Measurements from ENCODE around the gene MRAP2. TPM values are rescaled to one million over a fixed set of nuclear protein-coding genes. Genes with fewer than 3 reads are reported as not detected.

The MRAP2 gene
- polyA plus RNA-seq, 3 donors: not detected

DNA sequence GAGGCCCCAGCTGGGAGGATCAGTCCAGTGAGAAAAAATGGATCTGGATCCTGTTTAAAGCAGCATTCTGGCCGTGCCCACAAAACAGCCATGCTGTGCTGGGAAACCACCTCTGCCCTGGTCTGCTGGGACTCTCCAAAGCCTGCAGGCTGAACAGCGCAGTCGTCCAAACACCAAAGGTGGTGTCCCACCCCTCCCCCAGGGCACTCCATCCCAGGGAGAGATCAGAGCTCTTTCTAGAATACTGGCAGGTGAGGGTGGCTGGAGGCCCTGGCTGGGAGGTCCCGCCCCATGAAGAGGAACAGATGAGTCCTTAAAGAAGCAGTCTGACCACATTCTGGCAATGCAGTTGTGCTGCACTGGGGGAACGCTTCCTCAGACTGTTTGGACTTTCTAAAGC, 84.6 kb downstream of the MRAP2 start:
- Mint-ChIP-seq H3K36me3 (peaks cover 11% of the 10 kb centered on the region in 2 donors), H3K27me3 (ENCODE audit: low read depth in 3 of 3) (peaks cover 0 to 3% (median 0%) of the 10 kb centered on the region in 3 donors), H3K27ac (no peak overlapping the region), H3K4me1 (no peaks in the 10 kb centered on the region), H3K9me3 (peaks cover 11 to 26% (median 15%) of the 10 kb centered on the region in 7 donors), H3K4me3 (no peak overlapping the region)
- no peak for DNase-seq
- 87% methylated on average over 3 of the region's 5 CpGs for WGBS (ENCODE audit: insufficient coverage)
- TF ChIP-seq, protein P1, sequence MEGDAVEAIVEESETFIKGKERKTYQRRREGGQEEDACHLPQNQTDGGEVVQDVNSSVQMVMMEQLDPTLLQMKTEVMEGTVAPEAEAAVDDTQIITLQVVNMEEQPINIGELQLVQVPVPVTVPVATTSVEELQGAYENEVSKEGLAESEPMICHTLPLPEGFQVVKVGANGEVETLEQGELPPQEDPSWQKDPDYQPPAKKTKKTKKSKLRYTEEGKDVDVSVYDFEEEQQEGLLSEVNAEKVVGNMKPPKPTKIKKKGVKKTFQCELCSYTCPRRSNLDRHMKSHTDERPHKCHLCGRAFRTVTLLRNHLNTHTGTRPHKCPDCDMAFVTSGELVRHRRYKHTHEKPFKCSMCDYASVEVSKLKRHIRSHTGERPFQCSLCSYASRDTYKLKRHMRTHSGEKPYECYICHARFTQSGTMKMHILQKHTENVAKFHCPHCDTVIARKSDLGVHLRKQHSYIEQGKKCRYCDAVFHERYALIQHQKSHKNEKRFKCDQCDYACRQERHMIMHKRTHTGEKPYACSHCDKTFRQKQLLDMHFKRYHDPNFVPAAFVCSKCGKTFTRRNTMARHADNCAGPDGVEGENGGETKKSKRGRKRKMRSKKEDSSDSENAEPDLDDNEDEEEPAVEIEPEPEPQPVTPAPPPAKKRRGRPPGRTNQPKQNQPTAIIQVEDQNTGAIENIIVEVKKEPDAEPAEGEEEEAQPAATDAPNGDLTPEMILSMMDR (IDR thresholded peaks at IDR 0.05): no peak
- intact Hi-C loops (cut with micrococcal nuclease): no loop called here
- Histone ChIP-seq H3K9me3 (replicated peaks in 1 of 2; ENCODE audit: control insufficient read depth in 1 of 2, insufficient read depth in 1 of 2, low read length in 2 of 2) (peaks cover 0 to 18% of the 10 kb centered on the region in 2 donors), H4K20me1 (ENCODE audit: insufficient read depth, low read length) (no peaks in the 10 kb centered on the region), H3K36me3 (replicated peaks in 1 of 2; ENCODE audit: control insufficient read depth in 1 of 2, insufficient read depth in 2 of 2, low read length in 2 of 2) (no peaks in the 10 kb centered on the region), H3K27ac (ENCODE audit: low read depth in 1 of 2, low read length in 2 of 2) (no peak overlapping the region), H2AFZ (ENCODE audit: insufficient read depth, low read depth, low read length, poor library complexity, severe bottlenecking) (no peak overlapping the region), H3K79me2 (ENCODE audit: insufficient read depth, low read length) (no peaks in the 10 kb centered on the region), H3K4me3 (replicated peaks in 1 of 3; ENCODE audit: low read depth in 2 of 3, low read length in 3 of 3) (no peak overlapping the region), H3K9ac (ENCODE audit: insufficient read depth, low read length, poor library complexity, severe bottlenecking) (no peak overlapping the region), H3K4me1 (ENCODE audit: control insufficient read depth in 1 of 2, insufficient read depth in 2 of 2, low read length in 2 of 2) (no peaks in the 10 kb centered on the region), H3K4me2 (replicated peaks; ENCODE audit: extremely low read depth, low read length, poor library complexity, severe bottlenecking) (no peak overlapping the region), H3K27me3 (ENCODE audit: control insufficient read depth in 2 of 2, insufficient read depth in 2 of 2, low read length in 2 of 2) (no peaks in the 10 kb centered on the region)

DNA sequence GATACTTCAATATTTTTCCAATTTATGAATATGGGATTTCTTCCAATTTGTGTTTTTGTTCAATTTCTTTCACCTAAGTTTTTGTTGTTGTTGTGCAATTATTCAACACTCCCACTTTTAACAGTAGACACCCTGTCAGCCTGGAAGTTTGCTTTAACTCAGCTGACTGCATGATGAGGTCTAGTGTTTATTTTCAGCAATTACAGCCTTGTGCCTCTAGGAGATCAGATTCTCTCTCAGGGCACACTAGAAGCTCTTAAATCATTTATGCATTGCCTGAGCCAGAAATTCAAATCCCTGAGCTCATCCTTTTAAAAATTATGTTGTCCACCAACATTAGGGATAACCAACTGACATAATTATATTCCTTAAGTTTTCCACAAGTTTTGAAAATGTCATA, 85.7 kb downstream of the MRAP2 start:
- H3K4me1 ChIP-seq (ENCODE audit: control insufficient read depth in 1 of 2, insufficient read depth in 2 of 2, low read length in 2 of 2): no peaks in the 10 kb centered on the region
- H3K4me3 Mint-ChIP-seq: no peak overlapping the region
- H3K9me3 Mint-ChIP-seq: peaks cover 12 to 25% (median 15%) of the 10 kb centered on the region in 7 donors
- no peaks in the 10 kb centered on the region for H3K27me3 ChIP-seq (ENCODE audit: control insufficient read depth in 2 of 2, insufficient read depth in 2 of 2, low read length in 2 of 2)
- peaks cover 21 to 22% of the 10 kb centered on the region in 2 donors for H3K36me3 Mint-ChIP-seq
- intact Hi-C loops (cut with micrococcal nuclease): no loop called here
- peaks cover 0 to 3% of the 10 kb centered on the region in 2 donors for H3K36me3 ChIP-seq (replicated peaks in 1 of 2; ENCODE audit: control insufficient read depth in 1 of 2, insufficient read depth in 2 of 2, low read length in 2 of 2)
- H3K27me3 Mint-ChIP-seq (ENCODE audit: low read depth in 3 of 3): peaks cover 0 to 3% (median 0%) of the 10 kb centered on the region in 3 donors
- no peak overlapping the region for H3K27ac Mint-ChIP-seq
- no peaks in the 10 kb centered on the region for H4K20me1 ChIP-seq (ENCODE audit: insufficient read depth, low read length)
- H3K4me1 Mint-ChIP-seq: no peaks in the 10 kb centered on the region
- H3K9ac ChIP-seq (ENCODE audit: insufficient read depth, low read length, poor library complexity, severe bottlenecking): no peak overlapping the region
- H3K9me3 ChIP-seq (replicated peaks in 1 of 2; ENCODE audit: control insufficient read depth in 1 of 2, insufficient read depth in 1 of 2, low read length in 2 of 2): peaks cover 0 to 18% of the 10 kb centered on the region in 2 donors
- TF ChIP-seq, protein P1 (IDR thresholded peaks at IDR 0.05): no peak
- no peak overlapping the region for H3K4me2 ChIP-seq (replicated peaks; ENCODE audit: extremely low read depth, low read length, poor library complexity, severe bottlenecking)
- no peak overlapping the region for H2AFZ ChIP-seq (ENCODE audit: insufficient read depth, low read depth, low read length, poor library complexity, severe bottlenecking)
- H3K4me3 ChIP-seq (replicated peaks in 1 of 3; ENCODE audit: low read depth in 2 of 3, low read length in 3 of 3): no peak overlapping the region
- H3K27ac ChIP-seq (ENCODE audit: low read depth in 1 of 2, low read length in 2 of 2): no peak overlapping the region
- no peaks in the 10 kb centered on the region for H3K79me2 ChIP-seq (ENCODE audit: insufficient read depth, low read length)
- DNase-seq: no peak

Measured in CD14-positive monocyte (primary cell).